Measurements from ENCODE around the gene POLDIP2.
A peak's percentile ranks its signal among the peaks of the same experiment; 100 is the strongest.

POLDIP2 gene, protein sequence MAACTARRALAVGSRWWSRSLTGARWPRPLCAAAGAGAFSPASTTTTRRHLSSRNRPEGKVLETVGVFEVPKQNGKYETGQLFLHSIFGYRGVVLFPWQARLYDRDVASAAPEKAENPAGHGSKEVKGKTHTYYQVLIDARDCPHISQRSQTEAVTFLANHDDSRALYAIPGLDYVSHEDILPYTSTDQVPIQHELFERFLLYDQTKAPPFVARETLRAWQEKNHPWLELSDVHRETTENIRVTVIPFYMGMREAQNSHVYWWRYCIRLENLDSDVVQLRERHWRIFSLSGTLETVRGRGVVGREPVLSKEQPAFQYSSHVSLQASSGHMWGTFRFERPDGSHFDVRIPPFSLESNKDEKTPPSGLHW

GRCh38 chr17:28357061-28357900 lies at the start of gene POLDIP2:
POLDIP2 (minus strand) TSS chr17:28357527; CDS start chr17:28357448, 79 bp downstream.
- peak; percentile 66 for DNase-seq (ENCODE audit: low read depth)

DNA sequence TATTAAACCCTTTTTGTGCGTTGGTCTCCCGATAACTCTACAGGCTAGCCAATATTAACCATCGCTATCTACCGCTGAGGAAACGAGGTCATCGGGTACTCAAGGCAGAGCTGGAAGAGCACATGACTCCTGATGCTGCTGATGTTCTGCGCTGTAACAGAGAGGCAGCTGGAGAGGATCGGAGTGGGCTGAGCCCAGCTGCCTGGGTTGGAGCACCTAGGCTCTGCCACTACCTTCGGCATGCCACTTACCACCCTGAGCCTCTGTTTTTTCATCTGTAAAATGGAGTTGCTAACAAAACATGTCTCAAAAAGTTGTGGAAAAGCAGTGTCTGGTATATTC lies 49.1 kb upstream of the POLDIP2 start:
- DNase-seq (ENCODE audit: low read depth) = no peak

DNA sequence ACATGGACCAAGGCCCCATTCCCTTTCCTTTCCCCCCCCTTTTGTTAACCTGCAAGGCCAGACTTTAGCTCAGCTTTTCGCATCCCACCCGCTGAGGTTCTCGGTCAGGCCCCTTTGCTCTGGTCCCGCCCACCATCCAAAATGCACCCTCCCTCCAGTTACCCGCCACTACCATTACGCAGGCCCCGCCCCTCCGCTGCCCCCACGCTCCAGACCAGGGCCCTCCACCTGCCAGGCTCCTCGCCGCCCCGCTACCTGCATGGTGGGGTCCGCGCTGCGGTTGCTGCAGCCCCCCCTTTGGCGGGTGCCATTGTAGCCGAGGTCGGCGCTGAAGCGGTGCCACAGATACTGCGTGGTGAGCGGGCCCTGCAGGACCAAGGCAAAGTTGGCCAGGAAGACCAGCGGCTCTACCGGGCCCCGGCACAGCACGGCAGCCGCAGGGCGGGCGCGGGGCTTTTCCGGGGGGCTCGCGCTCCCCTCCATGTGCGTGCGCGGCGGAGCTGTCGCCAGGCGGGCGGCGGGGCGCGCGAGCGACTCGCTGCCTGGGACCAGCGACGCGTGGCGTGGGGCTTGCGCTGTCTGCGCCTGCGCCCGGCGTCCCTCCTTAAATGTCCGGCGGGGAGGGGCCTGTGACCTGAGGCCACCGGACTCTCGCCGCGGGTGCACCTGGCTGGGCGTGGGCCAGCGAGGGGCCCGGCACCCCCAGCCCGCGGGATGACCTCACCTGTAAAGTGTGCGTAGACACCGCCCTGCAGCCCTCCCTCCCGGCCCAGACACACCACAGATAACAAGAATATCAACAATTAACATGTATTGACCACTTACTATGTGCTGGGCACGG lies 48.5 kb upstream of the POLDIP2 start, which contains the start of gene SLC46A1:
TSS of gene SLC46A1 (minus strand) at position 581 of the 841 bp plus-strand sequence. CDS start at position 483, 98 bp downstream.
- DNase-seq (ENCODE audit: low read depth) = no peak

GRCh38 chr17:28404812-28405570 lies 47.7 kb upstream of the POLDIP2 start:
- no peak for DNase-seq (ENCODE audit: low read depth)

DNA sequence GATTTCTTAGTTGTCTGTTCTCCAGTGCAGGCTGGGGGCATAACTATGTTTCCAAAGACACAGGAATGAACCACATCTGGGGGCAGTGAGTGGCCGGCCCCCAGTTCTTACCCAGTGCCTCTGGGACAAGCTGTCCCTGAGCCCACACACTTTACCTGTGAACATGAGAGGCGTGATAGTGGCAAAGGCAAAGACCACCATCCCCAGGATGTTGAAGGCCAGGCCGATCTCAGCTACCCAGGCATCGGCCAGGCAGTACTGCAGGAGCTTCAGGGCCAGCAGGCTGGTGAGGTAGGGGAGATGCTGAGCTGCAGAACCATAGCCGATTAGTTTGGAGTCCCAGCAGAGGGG lies 47.1 kb upstream of the POLDIP2 start:
- DNase-seq (ENCODE audit: low read depth) = no peak

- no peak for DNase-seq (ENCODE audit: low read depth)
Observed at GRCh38 chr17:28404007-28404406, 46.7 kb upstream of the POLDIP2 start.

DNA sequence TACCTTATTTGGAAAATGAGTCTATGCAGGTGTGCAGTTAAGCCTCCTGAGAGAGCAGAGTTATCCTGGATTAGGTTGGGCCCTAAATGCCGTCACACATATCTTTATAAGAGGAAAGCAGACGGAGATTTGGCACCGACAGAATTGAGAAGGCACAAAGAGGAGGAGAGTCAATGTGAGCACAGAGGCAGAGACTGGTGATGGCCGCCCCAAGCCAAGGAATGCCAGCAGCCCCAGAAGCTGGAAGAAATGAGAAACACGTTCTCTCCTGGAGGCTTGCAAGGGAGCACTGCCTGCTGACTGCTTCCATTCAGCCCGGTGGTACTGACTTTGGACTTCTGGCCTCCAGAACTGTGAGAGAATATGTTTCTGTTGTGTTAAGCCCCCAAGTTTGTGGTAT lies 45.5 kb upstream of the POLDIP2 start:
- DNase-seq (ENCODE audit: low read depth) = no peak

DNA sequence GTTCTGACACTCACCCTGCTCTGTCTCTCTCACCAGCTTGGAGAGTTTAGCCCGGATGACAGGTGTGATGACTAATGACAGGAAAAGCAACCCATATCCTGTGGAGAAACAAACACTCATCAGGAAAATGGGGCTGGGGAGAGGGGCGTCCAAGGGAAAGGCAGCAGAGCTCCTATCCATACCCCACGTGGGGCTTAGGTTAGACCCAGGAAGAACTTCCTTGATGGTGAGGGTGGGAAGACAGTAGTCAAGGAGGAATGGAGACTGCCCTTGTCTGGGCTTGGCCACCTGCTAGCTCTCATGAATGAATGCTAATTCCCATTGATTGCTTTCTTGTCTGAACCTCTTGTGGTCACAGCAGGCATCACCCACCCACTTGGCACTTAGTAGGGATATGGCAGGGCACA lies 44.9 kb upstream of the POLDIP2 start:
- no peak for DNase-seq (ENCODE audit: low read depth)

- DNase-seq (ENCODE audit: low read depth) = no peak
Observed at GRCh38 chr17:28399808-28400207, 42.5 kb upstream of the POLDIP2 start.

DNA sequence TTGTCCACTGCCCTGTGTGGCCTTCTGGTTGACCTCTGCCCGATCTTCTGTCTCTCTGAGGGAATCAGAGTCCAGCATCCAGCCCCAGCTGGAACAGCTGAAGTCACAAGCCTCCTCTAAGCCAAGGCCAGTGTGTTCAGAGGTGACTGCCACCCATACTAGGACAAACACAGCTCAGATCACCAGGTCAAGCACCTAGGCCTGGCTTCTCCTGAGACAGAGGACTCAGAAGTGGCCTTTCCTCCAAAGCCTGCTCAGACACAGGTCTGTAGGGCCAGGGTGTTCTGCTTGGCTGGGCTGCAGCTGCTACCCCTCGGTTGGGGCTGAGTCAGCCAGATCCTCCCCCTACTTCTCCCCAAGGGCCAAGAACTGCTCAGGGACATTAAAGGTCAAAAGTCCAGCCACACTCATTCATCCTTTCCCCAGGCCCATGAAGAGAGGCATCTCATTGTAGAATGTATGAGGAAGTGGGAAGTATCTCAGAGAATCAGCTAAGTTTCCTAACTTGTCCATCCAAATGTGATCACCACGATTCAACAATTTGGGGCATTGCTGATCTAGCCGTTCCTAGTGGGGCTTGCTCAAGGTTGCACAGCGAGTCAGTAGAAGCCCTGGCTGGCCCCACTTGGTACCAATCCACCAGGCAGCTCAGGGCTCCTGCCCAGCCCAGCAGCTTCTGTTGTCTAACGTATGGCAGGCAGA lies 41.1 kb upstream of the POLDIP2 start:
- DNase-seq (ENCODE audit: low read depth) = no peak

GRCh38 chr17:28397687-28398279 lies 40.5 kb upstream of the POLDIP2 start:
- no peak for DNase-seq (ENCODE audit: low read depth)

GRCh38 chr17:28397275-28397674 lies 39.9 kb upstream of the POLDIP2 start:
- DNase-seq (ENCODE audit: low read depth) = no peak

DNA sequence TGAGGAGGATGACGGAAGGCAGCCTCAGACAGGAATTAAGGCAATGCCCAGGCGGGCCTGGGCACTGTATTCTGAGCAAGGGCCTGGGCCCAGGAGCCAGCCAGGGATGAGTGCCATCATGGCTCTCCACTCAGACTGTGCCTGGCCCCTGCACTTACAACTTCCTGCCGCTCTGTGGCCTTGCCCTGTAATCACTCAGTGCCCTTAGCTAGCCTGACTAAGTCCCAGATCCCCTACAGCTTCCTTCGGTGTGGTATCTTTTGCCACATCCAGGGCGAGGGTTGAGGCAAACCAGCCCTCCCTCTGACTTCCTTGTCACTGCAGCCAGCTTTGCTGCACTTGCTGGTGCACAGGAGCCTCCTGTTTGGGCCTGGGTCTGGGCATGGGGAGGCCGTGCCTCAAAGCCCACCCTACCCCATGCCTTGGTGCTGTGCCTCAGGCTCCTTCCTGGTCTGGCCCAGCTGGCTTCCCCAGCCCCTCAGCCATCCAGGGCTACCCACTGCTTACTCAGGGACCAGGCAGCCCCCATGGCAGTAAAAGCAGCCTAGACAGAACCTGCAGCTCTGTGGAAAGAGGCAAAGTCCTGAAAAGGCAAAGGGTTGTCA lies 39.4 kb upstream of the POLDIP2 start:
- DNase-seq (ENCODE audit: low read depth) = no peak

DNA sequence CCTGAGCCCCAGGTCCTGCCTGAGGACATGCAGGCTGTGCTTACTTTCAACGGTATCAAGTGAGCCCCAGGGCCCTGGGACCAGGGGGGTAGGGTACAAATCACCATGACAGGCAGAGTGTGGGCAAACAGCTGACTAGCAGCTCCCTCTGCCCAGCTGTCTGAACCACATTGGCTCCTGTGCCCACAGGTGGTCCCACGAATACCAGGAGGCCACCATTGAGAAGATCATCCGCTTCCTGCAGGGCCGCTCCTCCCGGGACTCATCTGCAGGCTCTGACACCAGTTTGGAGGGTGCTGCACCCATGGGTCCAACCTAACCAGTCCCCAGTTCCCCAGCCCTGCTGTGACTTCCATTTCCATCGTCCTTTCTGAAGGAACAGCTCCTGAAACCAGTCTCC lies 38.6 kb upstream of the POLDIP2 start:
- no peak for DNase-seq (ENCODE audit: low read depth)

DNA sequence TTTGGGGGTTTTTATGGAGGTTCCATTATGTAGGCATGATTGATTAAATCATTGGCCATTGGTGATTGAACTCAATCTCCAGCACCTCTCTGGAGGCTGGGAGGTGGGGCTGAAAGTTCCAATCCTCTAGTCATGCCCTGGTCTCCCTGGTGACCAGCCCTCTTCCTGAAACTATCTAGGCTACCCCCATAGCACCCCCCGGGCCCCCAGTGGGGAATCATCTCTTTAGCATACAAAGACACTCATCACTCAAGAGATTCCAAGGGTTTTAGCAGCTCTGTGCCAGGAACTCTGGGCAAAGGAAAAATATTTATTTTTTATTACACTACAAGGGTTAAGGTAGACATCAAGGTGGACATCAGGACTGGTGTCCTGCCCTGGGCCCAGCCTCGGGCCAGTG lies 38.1 kb upstream of the POLDIP2 start:
- no peak for DNase-seq (ENCODE audit: low read depth)

DNA sequence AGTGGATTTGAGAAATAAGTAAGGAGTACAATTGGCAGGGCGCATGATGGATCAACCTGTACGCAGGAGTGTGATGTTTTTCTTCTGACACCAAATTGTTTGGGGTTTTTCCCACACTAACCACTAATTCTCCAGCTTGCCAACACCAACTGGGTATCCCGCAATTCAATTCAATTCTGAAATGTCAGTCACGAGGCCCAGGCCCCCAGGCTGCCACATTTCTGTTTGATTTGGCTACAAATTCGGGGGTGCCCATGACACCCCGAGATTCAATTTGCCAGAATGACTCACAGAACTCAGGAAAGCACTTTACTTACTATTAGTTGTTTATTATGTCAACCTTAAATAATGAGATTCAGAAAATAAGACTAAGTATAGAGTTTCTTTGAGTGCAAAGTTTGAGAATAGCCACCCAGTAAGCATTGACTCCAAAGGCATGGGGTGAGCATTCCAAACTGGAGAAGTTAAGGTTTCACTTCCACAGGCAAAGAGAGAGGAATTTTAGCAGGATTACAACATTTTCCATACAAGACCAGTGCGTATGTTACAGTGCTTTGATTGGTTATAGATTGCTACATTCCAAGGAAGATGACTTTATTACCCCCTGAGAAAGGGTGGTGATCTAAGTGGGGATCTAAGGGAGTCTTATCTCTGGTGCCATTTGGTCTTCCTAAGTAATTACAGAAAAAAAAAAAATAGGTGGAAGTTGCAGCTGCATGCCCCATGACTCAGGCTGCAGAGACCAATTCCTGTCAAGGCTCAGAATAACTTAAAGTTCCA lies 37.2 kb upstream of the POLDIP2 start:
- no peak for DNase-seq (ENCODE audit: low read depth)

DNA sequence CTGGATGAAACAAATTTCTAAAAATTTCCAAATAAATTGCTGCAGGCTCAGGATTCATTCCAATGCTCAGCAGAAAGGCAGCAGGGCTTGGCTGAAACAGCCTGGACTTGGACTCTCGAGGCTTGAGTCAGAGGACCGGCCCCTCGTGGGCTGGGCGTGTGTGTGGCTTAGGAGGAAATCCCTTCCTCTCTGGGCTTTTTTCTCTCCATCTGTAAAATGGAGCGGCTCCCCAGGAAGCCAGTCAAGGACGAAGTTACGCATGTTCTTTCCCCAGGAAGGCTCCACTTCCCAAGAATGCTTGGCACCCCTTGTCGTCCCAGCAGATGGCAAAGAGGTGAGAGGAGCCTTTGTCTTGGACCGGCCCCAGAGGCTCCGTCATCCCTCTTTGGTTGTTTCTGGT lies 35.2 kb upstream of the POLDIP2 start:
- DNase-seq (ENCODE audit: low read depth) = no peak

GRCh38 chr17:28391401-28391800 lies 34.1 kb upstream of the POLDIP2 start:
- DNase-seq (ENCODE audit: low read depth) = no peak

GRCh38 chr17:28390984-28391383 lies 33.7 kb upstream of the POLDIP2 start:
- DNase-seq (ENCODE audit: low read depth) = no peak

Data from GM04503 (cell line).